HK-2 (cell line): ENCODE data around the gene SELENOO.

Experiments
- DNase-seq: peaks from one replicate; pipeline ENCODE4 v3.0.0-alpha.2; 2018; ENCODE audit not compliant: unreplicated experiment

SELENOO gene

DNA sequence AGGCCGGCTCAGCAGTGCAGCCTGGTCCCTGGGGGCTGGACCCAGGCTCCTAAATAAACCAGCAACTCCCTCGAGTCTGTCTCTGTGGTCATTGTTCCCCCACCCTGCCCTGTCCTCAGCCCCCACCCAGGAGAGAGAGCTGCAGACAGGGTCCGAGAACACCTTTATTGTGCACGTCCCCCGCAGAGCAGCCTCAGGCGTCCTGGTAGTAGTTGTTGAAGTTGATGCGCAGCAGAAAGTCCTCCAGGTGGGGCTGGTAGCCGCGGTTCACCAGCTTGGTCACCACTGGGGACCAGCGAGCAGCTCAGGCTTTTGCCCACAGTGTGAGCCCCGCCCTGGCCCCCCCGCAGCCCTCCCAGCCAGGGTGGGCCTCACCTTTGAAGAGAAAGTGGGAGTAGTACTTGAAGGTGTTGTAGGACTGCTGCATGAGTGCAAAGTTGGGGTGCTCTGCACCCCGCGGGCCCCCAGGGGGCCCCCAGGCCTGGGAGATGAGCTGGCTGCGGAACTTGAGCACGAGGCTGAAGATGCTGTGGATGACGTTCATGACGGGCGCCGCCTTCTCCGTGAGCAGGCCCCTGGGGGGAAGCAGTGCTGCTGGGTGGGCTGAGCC is 16.8 kb downstream of the SELENOO start:
- DNase-seq: no peak

GRCh38 chr22:50218153-50218995 is 17.6 kb downstream of the SELENOO start:
- DNase-seq: no peak

- peak; percentile 51 for DNase-seq
Measured at GRCh38 chr22:50218996-50219727, 18.4 kb downstream of the SELENOO start.

GRCh38 chr22:50219800-50220602 is 19.2 kb downstream of the SELENOO start:
- no peak for DNase-seq

DNA sequence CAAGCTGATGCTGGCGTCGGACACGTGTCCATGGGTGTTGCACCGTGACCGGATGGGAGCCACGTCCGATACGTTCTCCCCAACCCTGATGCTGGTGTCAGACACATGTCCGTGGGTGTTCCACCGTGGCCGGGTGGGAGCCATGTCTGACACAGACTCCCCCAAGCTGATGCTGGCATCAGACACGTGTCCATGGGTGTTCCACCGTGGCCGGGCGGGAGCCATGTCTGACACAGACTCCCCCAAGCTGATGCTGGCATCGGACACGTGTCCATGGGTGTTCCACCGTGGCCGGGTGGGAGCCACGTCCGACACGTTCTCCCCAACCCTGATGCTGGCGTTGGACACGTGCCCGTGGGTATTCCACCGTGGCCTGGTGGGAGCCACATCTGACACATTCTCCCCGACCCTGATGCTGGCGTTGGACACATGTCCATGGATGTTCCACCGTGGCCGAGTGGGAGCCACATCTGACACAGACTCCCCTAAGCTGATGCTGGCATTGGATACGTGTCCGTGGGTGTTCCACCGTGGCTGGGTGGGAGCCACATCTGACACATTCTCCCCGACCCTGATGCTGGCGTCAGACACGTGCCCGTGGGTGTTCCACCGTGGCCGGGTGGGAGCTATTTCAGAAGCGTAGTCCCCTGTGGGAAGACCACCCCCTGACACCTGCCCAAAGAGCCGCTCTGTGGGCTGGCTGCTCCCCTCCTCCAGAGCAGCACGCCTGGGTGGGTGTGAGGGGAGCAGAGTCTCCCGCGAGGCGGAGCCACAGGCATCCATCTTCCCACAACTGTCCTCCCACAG is 20.0 kb downstream of the SELENOO start:
- DNase-seq: no peak

- DNase-seq: no peak
Measured at GRCh38 chr22:50221410-50222300, 20.8 kb downstream of the SELENOO start.

GRCh38 chr22:50222508-50222907 is 21.7 kb downstream of the SELENOO start:
- DNase-seq: no peak

DNA sequence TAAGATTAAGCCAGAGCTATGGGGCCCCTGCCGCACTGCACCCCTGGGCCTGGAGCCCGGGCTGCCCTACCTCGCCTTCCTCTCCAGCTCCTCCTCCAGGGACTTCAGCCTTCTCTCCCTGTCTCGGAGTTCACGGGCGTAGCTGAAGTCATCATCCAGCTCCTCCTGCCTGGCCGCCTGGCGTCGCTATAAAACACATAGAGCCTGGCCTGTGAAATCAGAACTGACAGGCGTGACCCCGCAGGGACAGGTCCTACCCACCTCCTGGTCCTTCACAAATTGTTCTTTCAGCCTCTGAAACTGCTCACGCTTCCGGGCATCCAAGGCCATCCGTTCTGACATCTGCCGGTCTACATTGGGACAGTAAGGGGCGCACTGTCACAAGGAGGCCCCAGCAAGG is 23.3 kb downstream of the SELENOO start:
- DNase-seq: no peak

DNA sequence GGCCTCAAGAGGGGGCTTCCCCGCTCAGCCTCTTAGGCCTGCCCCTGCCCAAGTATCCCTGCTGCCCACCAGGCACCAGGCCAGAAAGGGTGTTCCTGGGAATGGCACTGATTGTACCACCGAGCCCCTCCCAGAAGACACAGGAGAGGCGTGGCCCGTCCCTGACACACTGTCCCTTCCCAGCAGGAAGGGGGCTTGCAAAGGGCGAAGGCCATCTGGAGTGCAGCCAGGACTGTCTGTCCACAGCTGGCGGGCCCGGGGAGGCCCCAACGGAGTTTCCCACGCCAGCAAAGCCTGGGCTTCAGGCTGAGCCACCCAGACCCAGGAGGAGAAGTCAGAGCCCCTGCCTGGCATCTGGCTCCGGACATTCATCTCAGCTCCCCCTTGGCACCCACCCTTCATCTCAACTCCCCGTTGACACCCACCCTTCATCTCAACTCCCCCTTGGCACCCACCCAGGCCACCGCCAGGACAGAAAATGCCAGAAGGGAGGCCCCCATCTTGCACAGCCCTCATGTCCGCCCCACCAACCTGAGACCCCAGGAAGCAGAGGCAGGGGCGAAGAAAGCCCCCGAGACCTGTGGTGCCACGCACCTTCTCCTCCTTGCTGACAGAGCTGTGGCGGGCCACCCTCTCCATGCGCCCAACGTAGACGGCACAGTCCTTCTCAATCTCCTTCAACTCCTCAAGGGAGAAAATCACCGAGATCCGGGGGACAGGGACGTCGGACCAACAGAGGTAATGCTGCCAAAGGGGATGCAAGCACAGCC is 24.6 kb downstream of the SELENOO start:
- DNase-seq: no peak

DNA sequence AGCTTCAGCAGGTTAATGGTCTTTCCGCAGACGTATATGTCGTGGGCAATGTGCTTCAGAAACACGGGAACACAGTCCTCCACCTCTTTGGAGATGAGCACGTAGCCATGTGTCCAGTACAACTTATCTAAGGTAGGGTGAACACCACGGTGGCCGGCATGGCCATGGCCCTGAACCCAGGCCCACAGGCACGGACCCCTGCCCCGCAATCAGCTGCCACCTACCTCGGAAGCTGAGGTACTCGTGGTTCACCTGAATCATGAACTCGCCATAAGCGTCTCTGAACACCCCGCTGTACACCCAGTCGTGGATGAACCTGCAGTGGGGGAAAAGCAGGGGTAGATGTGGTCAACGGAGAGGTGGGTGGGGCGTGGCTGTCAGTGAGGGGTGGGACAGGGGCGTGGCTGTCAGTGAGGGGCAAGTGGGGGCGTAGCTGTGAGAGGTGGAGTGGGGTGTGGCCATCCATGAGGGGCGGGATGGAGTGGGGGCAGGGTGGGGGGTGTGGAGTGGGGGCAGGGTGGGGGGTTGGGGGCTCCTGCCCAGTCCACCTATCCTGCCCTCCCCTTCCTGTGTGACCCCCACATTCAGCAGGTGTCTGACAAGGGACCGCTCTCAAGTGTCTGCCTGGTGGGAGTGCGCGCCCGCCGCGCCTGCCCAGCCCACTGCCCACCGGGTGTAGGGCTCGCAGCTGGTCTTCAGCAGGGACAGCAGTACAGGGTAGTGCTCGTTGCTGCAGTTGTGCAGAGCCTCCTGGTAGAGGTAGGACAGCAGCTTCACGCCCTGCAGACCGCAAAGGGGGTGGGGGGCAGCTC is 25.5 kb downstream of the SELENOO start:
- no peak for DNase-seq

- no peak for DNase-seq
Measured at GRCh38 chr22:50226875-50227165, 26.0 kb downstream of the SELENOO start.

- DNase-seq: no peak
Measured at GRCh38 chr22:50227579-50228215, 26.9 kb downstream of the SELENOO start.

- no peak for DNase-seq
Measured at GRCh38 chr22:50228366-50228765, 27.6 kb downstream of the SELENOO start.

DNA sequence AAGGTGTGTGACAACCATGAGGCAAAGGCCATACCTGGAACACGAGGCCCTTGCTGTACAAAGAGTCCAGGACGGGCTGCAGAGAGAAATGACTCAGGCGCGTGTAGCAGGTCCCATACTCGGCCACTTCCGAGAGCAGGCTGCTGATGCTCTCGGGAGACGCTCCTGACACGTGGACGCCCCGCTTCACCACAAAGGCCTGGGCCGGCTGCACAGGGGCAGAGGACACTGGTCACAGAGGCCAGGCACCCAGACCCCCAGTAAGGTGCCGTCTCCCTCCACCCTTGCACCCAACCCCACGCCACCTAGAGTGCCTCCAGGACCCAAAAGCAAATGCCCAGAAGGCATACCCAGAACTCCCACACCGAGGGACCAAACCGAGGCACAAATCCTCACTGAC is 28.6 kb downstream of the SELENOO start:
- no peak for DNase-seq

- no peak for DNase-seq
Measured at GRCh38 chr22:50232481-50233151, 31.8 kb downstream of the SELENOO start.

DNA sequence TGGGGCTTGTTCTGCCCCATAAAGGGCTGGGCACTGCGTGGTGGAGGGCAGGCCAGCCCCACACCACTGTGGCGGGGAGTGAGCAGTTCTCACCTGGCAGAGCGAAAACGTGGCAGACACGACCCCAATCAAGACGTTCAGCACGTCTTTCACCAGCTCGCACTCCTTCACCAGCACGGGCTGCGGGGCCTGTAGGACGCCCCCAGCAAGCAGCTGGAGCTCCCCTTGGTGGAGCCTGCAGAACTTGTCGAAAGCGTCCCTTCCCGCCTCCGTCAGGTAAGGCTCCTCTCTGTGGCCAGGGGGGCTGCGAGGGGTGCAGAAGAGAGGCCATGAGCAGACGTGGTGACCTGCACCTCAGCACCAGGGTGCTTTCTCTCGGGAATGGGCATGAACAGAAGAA is 32.4 kb downstream of the SELENOO start:
- no peak for DNase-seq

DNA sequence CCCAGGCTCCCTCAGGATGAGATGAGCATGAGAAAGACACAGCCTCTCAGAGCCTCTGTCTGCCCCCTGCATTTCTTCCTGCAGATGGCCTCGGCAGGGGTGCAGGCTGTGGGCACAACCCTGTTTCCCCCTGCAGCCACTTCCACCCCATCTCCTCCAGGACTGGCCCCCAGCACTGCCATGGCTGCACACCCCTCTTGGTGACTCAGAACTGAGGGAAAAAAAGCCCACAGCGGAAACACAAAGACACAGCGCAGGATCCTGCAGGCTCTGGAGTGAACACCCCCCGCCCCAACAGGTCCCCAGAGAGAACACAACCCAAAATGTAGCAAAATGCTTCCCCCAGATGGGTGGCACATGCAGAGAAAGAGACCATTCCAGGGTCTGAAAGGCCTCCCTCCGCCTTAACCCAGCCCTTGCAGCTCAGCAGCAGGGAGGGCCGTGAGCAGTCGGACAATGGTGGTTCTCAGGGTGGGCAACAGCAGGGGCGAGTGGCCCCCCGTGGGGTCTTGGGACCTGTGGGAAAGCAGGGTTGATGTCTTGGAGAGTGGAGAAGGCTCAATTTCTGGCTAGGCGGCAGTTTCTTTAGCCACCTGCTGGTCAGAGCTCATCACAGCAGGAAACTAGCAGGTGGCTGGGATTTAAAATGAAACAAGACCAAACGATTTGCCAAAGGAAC is 36.1 kb downstream of the SELENOO start:
- DNase-seq: no peak
